Measurements from ENCODE around the gene SNAI1. TPM values are rescaled to one million over a fixed set of nuclear protein-coding genes. Genes with fewer than 3 reads are reported as not detected.

Gene SNAI1
- total and polyA plus RNA-seq, 5 donors from 2014 or later: 0.34 to 1.4 TPM; not detected in 3

- Histone ChIP-seq H3K4me1 (ENCODE audit: control insufficient read depth, insufficient read depth, low read length, poor library complexity, severe bottlenecking) (peaks cover 32% of the 10 kb centered on the region), H3K9me3 (ENCODE audit: control insufficient read depth in 2 of 2, low read length in 2 of 2) (no peaks in the 10 kb centered on the region), H3K4me3 (ENCODE audit: low read depth, low read length) (no peak overlapping the region), H3K27me3 (ENCODE audit: control insufficient read depth, insufficient read depth, low read length) (no peaks in the 10 kb centered on the region), H3K27ac (ENCODE audit: insufficient read depth, low read length, poor library complexity, severe bottlenecking) (no peak overlapping the region), H3K36me3 (ENCODE audit: control insufficient read depth, insufficient read depth, low read length) (peaks cover 70% of the 10 kb centered on the region)
- Mint-ChIP-seq H3K27me3 (no peaks in the 10 kb centered on the region), H3K4me3 (peak overlapping the region in 1 of 4 donors; percentile 64), H3K27ac (no peak overlapping the region), H3K36me3 (peaks cover 22% of the 10 kb centered on the region), H3K4me1 (peaks cover 9 to 69% (median 42%) of the 10 kb centered on the region in 4 donors), H3K9me3 (no peaks in the 10 kb centered on the region)
- ATAC-seq (ENCODE audit: low read depth in 2 of 2) (no peak), DNase-seq (no peak)
Observed at GRCh38 chr20:49942303-49942702, 40.5 kb upstream of the SNAI1 start.

- H3K9me3 Mint-ChIP-seq: no peaks in the 10 kb centered on the region
- H3K36me3 Mint-ChIP-seq: peaks cover 27% of the 10 kb centered on the region
- no peak overlapping the region for H3K4me3 Mint-ChIP-seq
- no peaks in the 10 kb centered on the region for H3K27me3 ChIP-seq (ENCODE audit: control insufficient read depth, insufficient read depth, low read length)
- H3K4me3 ChIP-seq (ENCODE audit: low read depth, low read length): no peak overlapping the region
- no peak for ATAC-seq (ENCODE audit: low read depth in 2 of 2)
- no peak overlapping the region for H3K27ac ChIP-seq (ENCODE audit: insufficient read depth, low read length, poor library complexity, severe bottlenecking)
- no peak overlapping the region for H3K27ac Mint-ChIP-seq
- peaks cover 9 to 65% (median 39%) of the 10 kb centered on the region in 4 donors for H3K4me1 Mint-ChIP-seq
- H3K9me3 ChIP-seq (ENCODE audit: control insufficient read depth in 2 of 2, low read length in 2 of 2): no peaks in the 10 kb centered on the region
- no peak for DNase-seq
- H3K36me3 ChIP-seq (ENCODE audit: control insufficient read depth, insufficient read depth, low read length): peaks cover 73% of the 10 kb centered on the region
- no peaks in the 10 kb centered on the region for H3K27me3 Mint-ChIP-seq
- H3K4me1 ChIP-seq (ENCODE audit: control insufficient read depth, insufficient read depth, low read length, poor library complexity, severe bottlenecking): peaks cover 25% of the 10 kb centered on the region
Observed at GRCh38 chr20:49942942-49943341, 39.8 kb upstream of the SNAI1 start.

GRCh38 chr20:49945306-49945700 lies 37.5 kb upstream of the SNAI1 start:
- peaks cover 40% of the 10 kb centered on the region for H3K36me3 Mint-ChIP-seq
- DNase-seq (no peak), ATAC-seq (ENCODE audit: low read depth in 2 of 2) (no peak)
- no peaks in the 10 kb centered on the region for H3K27me3 Mint-ChIP-seq
- H3K9me3 ChIP-seq (ENCODE audit: control insufficient read depth in 2 of 2, low read length in 2 of 2): no peaks in the 10 kb centered on the region
- peaks cover 5 to 51% (median 27%) of the 10 kb centered on the region in 4 donors for H3K4me1 Mint-ChIP-seq
- no peak overlapping the region for H3K4me3 Mint-ChIP-seq
- peaks cover 79% of the 10 kb centered on the region for H3K36me3 ChIP-seq (ENCODE audit: control insufficient read depth, insufficient read depth, low read length)
- no peak overlapping the region for H3K4me3 ChIP-seq (ENCODE audit: low read depth, low read length)
- peaks cover 11% of the 10 kb centered on the region for H3K4me1 ChIP-seq (ENCODE audit: control insufficient read depth, insufficient read depth, low read length, poor library complexity, severe bottlenecking)
- no peak overlapping the region for H3K27ac Mint-ChIP-seq
- no peaks in the 10 kb centered on the region for H3K9me3 Mint-ChIP-seq
- no peaks in the 10 kb centered on the region for H3K27me3 ChIP-seq (ENCODE audit: control insufficient read depth, insufficient read depth, low read length)
- H3K27ac ChIP-seq (ENCODE audit: insufficient read depth, low read length, poor library complexity, severe bottlenecking): no peak overlapping the region

GRCh38 chr20:49945701-49946477 lies 36.9 kb upstream of the SNAI1 start:
- Mint-ChIP-seq H3K4me3 (no peak overlapping the region), H3K27me3 (no peaks in the 10 kb centered on the region), H3K9me3 (no peaks in the 10 kb centered on the region), H3K36me3 (peaks cover 40% of the 10 kb centered on the region), H3K4me1 (peaks cover 5 to 48% (median 25%) of the 10 kb centered on the region in 4 donors), H3K27ac (no peak overlapping the region)
- H3K4me3 ChIP-seq (ENCODE audit: low read depth, low read length): no peak overlapping the region
- H3K9me3 ChIP-seq (ENCODE audit: control insufficient read depth in 2 of 2, low read length in 2 of 2): no peaks in the 10 kb centered on the region
- H3K4me1 ChIP-seq (ENCODE audit: control insufficient read depth, insufficient read depth, low read length, poor library complexity, severe bottlenecking): peaks cover 10% of the 10 kb centered on the region
- no peaks in the 10 kb centered on the region for H3K27me3 ChIP-seq (ENCODE audit: control insufficient read depth, insufficient read depth, low read length)
- no peak overlapping the region for H3K27ac ChIP-seq (ENCODE audit: insufficient read depth, low read length, poor library complexity, severe bottlenecking)
- DNase-seq (no peak), ATAC-seq (ENCODE audit: low read depth in 2 of 2) (no peak)
- H3K36me3 ChIP-seq (ENCODE audit: control insufficient read depth, insufficient read depth, low read length): peaks cover 83% of the 10 kb centered on the region

GRCh38 chr20:49948178-49948577 lies 34.6 kb upstream of the SNAI1 start:
- no peak for DNase-seq
- Histone ChIP-seq H3K4me1 (ENCODE audit: control insufficient read depth, insufficient read depth, low read length, poor library complexity, severe bottlenecking) (peaks cover 1% of the 10 kb centered on the region), H3K36me3 (ENCODE audit: control insufficient read depth, insufficient read depth, low read length) (peaks cover 81% of the 10 kb centered on the region), H3K27me3 (ENCODE audit: control insufficient read depth, insufficient read depth, low read length) (no peaks in the 10 kb centered on the region), H3K9me3 (ENCODE audit: control insufficient read depth in 2 of 2, low read length in 2 of 2) (no peaks in the 10 kb centered on the region), H3K27ac (ENCODE audit: insufficient read depth, low read length, poor library complexity, severe bottlenecking) (no peak overlapping the region), H3K4me3 (ENCODE audit: low read depth, low read length) (no peak overlapping the region)
- Mint-ChIP-seq H3K36me3 (peaks cover 52% of the 10 kb centered on the region), H3K27me3 (no peaks in the 10 kb centered on the region), H3K4me1 (peaks cover 0 to 29% (median 13%) of the 10 kb centered on the region in 4 donors), H3K27ac (peak overlapping the region in 1 of 3 donors; percentile 42), H3K4me3 (peak overlapping the region in 2 of 4 donors; percentile 10 to 47), H3K9me3 (no peaks in the 10 kb centered on the region)
- ATAC-seq (ENCODE audit: low read depth in 2 of 2): no peak

DNA sequence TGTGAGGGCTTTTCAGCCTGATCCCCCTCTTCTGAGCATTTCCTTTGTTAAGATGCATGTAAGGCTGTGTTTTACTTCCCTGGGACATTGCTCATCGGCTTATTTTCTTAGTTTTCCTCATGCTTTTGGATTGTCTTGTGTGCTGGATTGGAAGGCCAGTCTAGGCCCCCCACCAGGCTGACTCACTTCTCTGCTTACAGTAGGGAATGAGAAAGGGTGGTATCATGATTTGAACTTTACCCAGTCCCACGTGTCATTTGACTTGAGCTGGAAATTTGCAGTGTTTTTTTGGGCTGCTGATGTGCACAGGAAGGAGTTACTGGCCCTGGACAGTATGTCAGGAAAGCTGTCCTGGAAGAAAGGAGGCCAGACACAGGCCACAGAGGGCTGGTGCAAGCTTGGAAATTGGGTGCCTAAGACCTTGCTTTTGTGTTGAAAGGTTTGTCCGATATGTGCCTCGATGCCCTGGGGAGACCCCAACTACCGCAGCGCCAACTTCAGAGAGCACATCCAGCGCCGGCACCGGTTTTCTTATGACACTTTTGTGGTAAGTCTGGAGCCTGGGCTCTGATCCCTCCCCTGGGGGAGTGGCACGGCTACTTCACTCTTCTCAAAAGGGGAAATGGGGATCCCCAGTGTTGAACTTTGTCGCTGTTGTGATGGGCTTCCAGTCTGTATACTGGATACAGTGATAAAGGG lies 33.8 kb upstream of the SNAI1 start:
- ATAC-seq (ENCODE audit: low read depth in 2 of 2) (no peak), DNase-seq (no peak)
- peak overlapping the region in 2 of 3 donors; percentile 64 to 78 for H3K27ac Mint-ChIP-seq
- Histone ChIP-seq H3K36me3 (ENCODE audit: control insufficient read depth, insufficient read depth, low read length) (peaks cover 86% of the 10 kb centered on the region), H3K4me1 (ENCODE audit: control insufficient read depth, insufficient read depth, low read length, poor library complexity, severe bottlenecking) (no peaks in the 10 kb centered on the region), H3K27ac (ENCODE audit: insufficient read depth, low read length, poor library complexity, severe bottlenecking) (no peak overlapping the region), H3K4me3 (ENCODE audit: low read depth, low read length) (no peak overlapping the region), H3K9me3 (ENCODE audit: control insufficient read depth in 2 of 2, low read length in 2 of 2) (no peaks in the 10 kb centered on the region), H3K27me3 (ENCODE audit: control insufficient read depth, insufficient read depth, low read length) (no peaks in the 10 kb centered on the region)
- H3K27me3 Mint-ChIP-seq: no peaks in the 10 kb centered on the region
- H3K4me3 Mint-ChIP-seq: peak overlapping the region in 1 of 4 donors; percentile 60
- no peaks in the 10 kb centered on the region for H3K9me3 Mint-ChIP-seq
- H3K4me1 Mint-ChIP-seq: peaks cover 0 to 27% (median 12%) of the 10 kb centered on the region in 4 donors
- H3K36me3 Mint-ChIP-seq: peaks cover 52% of the 10 kb centered on the region

DNA sequence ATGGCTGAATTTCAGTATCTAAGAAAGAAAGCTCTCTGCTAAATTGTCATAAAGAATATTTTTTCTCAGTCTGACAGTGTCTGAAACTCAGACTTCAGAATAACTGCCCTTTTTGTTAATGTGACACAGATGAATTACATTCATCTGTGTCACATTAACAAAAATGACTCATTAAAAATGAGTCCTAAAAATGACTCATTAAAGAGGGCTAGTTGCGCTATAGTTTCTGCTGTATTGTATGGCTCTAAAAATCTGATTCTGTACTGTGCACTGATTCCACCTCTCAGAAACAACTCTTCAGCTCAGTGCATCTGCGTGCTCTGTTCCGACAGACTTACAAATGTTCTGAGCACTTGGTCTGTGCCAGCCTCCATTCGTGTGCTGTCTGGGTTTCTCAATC lies 31.6 kb upstream of the SNAI1 start:
- ATAC-seq (ENCODE audit: low read depth in 2 of 2) (no peak), DNase-seq (no peak)
- peaks cover 52% of the 10 kb centered on the region for H3K36me3 Mint-ChIP-seq
- no peak overlapping the region for H3K4me3 ChIP-seq (ENCODE audit: low read depth, low read length)
- H3K36me3 ChIP-seq (ENCODE audit: control insufficient read depth, insufficient read depth, low read length): peaks cover 81% of the 10 kb centered on the region
- H3K9me3 Mint-ChIP-seq: no peaks in the 10 kb centered on the region
- H3K4me1 ChIP-seq (ENCODE audit: control insufficient read depth, insufficient read depth, low read length, poor library complexity, severe bottlenecking): no peaks in the 10 kb centered on the region
- H3K4me1 Mint-ChIP-seq: peaks cover 0 to 15% (median 8%) of the 10 kb centered on the region in 4 donors
- H3K27ac ChIP-seq (ENCODE audit: insufficient read depth, low read length, poor library complexity, severe bottlenecking): no peak overlapping the region
- no peaks in the 10 kb centered on the region for H3K27me3 ChIP-seq (ENCODE audit: control insufficient read depth, insufficient read depth, low read length)
- no peak overlapping the region for H3K27ac Mint-ChIP-seq
- H3K27me3 Mint-ChIP-seq: no peaks in the 10 kb centered on the region
- H3K4me3 Mint-ChIP-seq: no peak overlapping the region
- H3K9me3 ChIP-seq (ENCODE audit: control insufficient read depth in 2 of 2, low read length in 2 of 2): no peaks in the 10 kb centered on the region
